H1 (cell line): ENCODE measurements around the gene MYO18A. TPM values are rescaled to one million over a fixed set of nuclear protein-coding genes. Genes with fewer than 3 reads are reported as not detected.

Experiments used
- GTF2F1 ChIP-seq: IDR thresholded peaks from 2 replicates; pipeline ENCODE4 v1.6.1; 2012; ENCODE audit warnings: low read depth, low read length, improper control_type of control experiment, borderline replicate concordance
- RFX5 ChIP-seq: IDR thresholded peaks from 2 replicates; pipeline ENCODE4 v1.6.1; 2011; ENCODE audit warnings: low read depth, low read length, improper control_type of control experiment, borderline replicate concordance
- polyA plus RNA-seq, 7 experiments: library from polyadenylated mRNA; depleted of rRNA in 3 of 7; stranded (reverse) in 5 of 7; unstranded in 2 of 7; fragments of >200 nt in 5 of 7; fragments of 200-250 nt in 2 of 7; gene quantifications; 1 replicate in 5 of 7; 2 replicates in 1 of 7; 4 replicates in 1 of 7; pipeline versions ENCODE4 v1.2.1 to v1.2.3, GENCODE V29; 2011 to 2013; ENCODE audit warnings: missing spikeins in 2 of 7, mixed read lengths in 2 of 7
- total RNA-seq: library from RNA; stranded (reverse); fragmentation: NEBNext Ultra II Directional; extraction: Animal tissue kit (Norgen Biotek cat#: 25700); gene quantifications from 2 replicates; pipeline ENCODE4 v1.2.1, GENCODE V29; 2021

The MYO18A gene
- total and polyA plus RNA-seq, 2 of the 8 experiments (the other 6 are each of a cell fraction or from before 2014, with no cell fraction given): 7.6 to 43.8 TPM

- no peak for TF ChIP-seq RFX5
- TF ChIP-seq GTF2F1: no peak
These were observed 9.2 kb upstream of the MYO18A start (continued) for GRCh38 chr17:29189355-29189754.
